VCaP (cell line): ENCODE measurements around the gene S100A4.

ENCODE experiments used
- H3K27ac ChIP-seq: fragments of 450-650 bp; 2 replicates; pipeline ENCODE4 v1.5.1; 2017
- CTCF ChIP-seq: fragments of 450-650 bp; conservative IDR thresholded peaks from 2 replicates; pipeline ENCODE4 v1.5.1; 2017; ENCODE audit warnings: mild to moderate bottlenecking, moderate library complexity

The S100A4 gene

GRCh38 chr1:153556348-153556747 is 10.7 kb upstream of the S100A4 start:
- TF ChIP-seq CTCF = no peak

GRCh38 chr1:153553830-153554541 is 8.4 kb upstream of the S100A4 start:
- no peak overlapping the region for H3K27ac ChIP-seq
- TF ChIP-seq CTCF = no peak

More at GRCh38 chr1:153556348-153556747, 10.7 kb upstream of the S100A4 start:
- H3K27ac ChIP-seq = no peak overlapping the region

- H3K27ac ChIP-seq = no peak overlapping the region
- TF ChIP-seq CTCF = no peak
Observed at GRCh38 chr1:153553096-153553495, 7.5 kb upstream of the S100A4 start.

- no peak for TF ChIP-seq CTCF
- no peak overlapping the region for H3K27ac ChIP-seq
Observed at GRCh38 chr1:153552335-153552734, 6.7 kb upstream of the S100A4 start.

- no peak overlapping the region for H3K27ac ChIP-seq
Observed at GRCh38 chr1:153550827-153551500, 5.4 kb upstream of the S100A4 start.

GRCh38 chr1:153550398-153550758 is 4.8 kb upstream of the S100A4 start:
- no peak for TF ChIP-seq CTCF
- H3K27ac ChIP-seq = no peak overlapping the region

More at GRCh38 chr1:153550827-153551500, 5.4 kb upstream of the S100A4 start:
- TF ChIP-seq CTCF = no peak

- no peak overlapping the region for H3K27ac ChIP-seq
- TF ChIP-seq CTCF = no peak
Observed at GRCh38 chr1:153549741-153550397, 4.3 kb upstream of the S100A4 start.
